22Rv1 (cell line): ENCODE results near the gene NID1.

ENCODE experiments used
- CTCF ChIP-seq: fragments of 450-650 bp; IDR thresholded peaks from 2 replicates; pipeline ENCODE4 v1.5.1; 2017; ENCODE audit warnings: mild to moderate bottlenecking
- ZFX ChIP-seq: fragments of 450-650 bp; IDR thresholded peaks from 2 replicates; pipeline ENCODE4 v1.6.1; 2017; ENCODE audit warnings: antibody characterized with exemption, borderline replicate concordance

DNA sequence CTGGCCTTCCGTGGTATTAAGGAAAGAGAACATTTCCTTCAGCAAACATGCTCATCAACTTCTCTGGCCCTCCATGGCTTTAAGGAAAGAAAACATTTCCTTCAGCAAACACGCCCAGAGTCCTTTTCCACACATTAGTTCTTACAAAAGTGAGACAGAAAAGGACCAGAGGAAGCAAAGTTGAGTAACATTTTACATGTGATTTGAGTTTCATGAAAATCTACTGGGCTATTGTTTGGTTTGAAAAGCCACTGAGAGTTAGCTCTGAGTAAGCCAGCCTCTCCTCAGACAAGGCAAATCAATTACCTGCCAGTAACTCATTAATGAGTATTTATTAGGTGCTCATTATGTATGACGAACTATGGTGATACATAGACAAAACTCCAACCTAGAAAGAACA is 78.0 kb downstream of the NID1 start:
- TF ChIP-seq CTCF, result no peak
- TF ChIP-seq ZFX, result no peak
